Peyer's patch (tissue), 4 donors: ENCODE results near the gene ZNRF3.

Experiments
- POLR2A ChIP-seq, 2 donors: fragments of 450-650 bp; IDR thresholded peaks; one replicate each; pipeline ENCODE4 v1.5.1; 2017; ENCODE audit warnings: antibody characterized with exemption in 2 of 2, mild to moderate bottlenecking in 2 of 2, moderate library complexity in 2 of 2
- TF ChIP-seq, protein P1 (sequence below), 6 experiments: fragments of 450-650 bp in 4 of 6; fragments of 200-600 bp in 2 of 6; sonication (generic) in 1 of 6; IDR thresholded peaks; one replicate each; pipeline ENCODE4 v1.5.1; 2017 to 2019; ENCODE audit warnings: antibody characterized with exemption in 6 of 6, mild to moderate bottlenecking in 3 of 6, moderate library complexity in 1 of 6

DNA sequence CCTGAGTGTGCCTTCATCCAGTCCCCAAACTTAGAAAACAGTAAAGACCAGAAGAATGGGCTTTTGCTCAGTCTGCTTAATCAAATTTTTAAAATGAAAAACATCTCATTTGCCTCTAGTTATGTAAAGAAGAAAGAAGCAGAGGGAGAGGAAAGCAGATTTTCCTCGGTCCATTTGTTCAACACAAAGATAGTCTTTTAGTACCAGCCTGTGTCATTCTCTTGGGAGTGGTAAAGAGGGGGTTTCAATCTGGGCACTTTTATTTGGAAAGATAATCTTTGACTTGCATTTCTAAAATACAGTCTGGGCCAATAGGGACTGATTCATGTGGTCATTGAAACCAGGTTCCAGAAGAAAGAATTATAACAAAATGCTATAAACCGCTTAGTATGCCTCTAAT lies 218.9 kb downstream of the ZNRF3 start:
- TF ChIP-seq, protein P1, sequence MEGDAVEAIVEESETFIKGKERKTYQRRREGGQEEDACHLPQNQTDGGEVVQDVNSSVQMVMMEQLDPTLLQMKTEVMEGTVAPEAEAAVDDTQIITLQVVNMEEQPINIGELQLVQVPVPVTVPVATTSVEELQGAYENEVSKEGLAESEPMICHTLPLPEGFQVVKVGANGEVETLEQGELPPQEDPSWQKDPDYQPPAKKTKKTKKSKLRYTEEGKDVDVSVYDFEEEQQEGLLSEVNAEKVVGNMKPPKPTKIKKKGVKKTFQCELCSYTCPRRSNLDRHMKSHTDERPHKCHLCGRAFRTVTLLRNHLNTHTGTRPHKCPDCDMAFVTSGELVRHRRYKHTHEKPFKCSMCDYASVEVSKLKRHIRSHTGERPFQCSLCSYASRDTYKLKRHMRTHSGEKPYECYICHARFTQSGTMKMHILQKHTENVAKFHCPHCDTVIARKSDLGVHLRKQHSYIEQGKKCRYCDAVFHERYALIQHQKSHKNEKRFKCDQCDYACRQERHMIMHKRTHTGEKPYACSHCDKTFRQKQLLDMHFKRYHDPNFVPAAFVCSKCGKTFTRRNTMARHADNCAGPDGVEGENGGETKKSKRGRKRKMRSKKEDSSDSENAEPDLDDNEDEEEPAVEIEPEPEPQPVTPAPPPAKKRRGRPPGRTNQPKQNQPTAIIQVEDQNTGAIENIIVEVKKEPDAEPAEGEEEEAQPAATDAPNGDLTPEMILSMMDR (IDR thresholded peaks at IDR 0.05) = no peak
- no peak for TF ChIP-seq POLR2A (IDR thresholded peaks at IDR 0.05)
